ENCODE data around the gene ZNF740. TPM values are rescaled to one million over a fixed set of nuclear protein-coding genes. Genes with fewer than 3 reads are reported as not detected.
A peak's percentile ranks its signal among the peaks of the same experiment; 100 is the strongest.

ZNF740 gene
- total RNA-seq, 1 donor from 2014 or later, result 59.6 TPM

DNA sequence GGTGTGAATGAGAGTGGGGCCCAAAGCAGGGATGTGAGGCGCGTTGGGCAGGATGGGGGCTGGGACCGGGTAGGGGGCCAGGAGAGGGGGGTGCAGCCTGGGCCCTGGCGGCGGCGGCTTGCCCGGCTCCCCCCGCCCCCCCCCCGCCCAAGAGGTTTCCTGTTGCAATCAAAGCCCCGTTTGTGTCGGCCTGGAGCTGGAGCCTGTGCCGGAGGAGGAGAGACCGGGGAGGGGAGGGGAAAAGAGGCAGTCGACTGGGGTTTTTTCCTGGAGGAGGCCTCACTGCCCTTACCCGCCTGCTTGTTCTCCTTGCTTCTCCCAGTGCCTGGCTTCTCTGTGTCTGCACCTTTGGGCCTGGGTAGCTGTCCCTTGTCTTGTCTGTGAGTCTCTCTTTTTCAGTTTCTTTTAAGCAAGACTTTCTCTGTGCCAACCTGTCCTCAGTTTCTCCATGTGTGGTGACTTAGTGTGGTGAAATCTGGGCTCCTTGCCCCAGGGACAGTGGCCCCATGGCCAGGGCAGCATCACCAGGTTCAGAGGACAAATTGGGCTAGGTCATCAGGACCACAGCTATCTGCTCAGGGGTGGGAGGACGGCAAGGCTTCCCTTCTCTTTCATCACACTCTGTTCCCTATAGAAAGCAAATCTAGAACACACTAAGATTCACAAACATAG, 43.0 kb downstream of the ZNF740 start:
- H3K36me3 Mint-ChIP-seq (ENCODE audit: low read depth), result no peaks in the 10 kb centered on the region
- peaks cover 66% of the 10 kb centered on the region for H3K4me1 Mint-ChIP-seq
- peak overlapping the region; percentile 68 for H3K27ac Mint-ChIP-seq (ENCODE audit: unreplicated experiment)
- no peaks in the 10 kb centered on the region for H3K9me3 Mint-ChIP-seq
- H3K4me3 Mint-ChIP-seq, result peak overlapping the region; percentile 78
- TF ChIP-seq, protein P1, sequence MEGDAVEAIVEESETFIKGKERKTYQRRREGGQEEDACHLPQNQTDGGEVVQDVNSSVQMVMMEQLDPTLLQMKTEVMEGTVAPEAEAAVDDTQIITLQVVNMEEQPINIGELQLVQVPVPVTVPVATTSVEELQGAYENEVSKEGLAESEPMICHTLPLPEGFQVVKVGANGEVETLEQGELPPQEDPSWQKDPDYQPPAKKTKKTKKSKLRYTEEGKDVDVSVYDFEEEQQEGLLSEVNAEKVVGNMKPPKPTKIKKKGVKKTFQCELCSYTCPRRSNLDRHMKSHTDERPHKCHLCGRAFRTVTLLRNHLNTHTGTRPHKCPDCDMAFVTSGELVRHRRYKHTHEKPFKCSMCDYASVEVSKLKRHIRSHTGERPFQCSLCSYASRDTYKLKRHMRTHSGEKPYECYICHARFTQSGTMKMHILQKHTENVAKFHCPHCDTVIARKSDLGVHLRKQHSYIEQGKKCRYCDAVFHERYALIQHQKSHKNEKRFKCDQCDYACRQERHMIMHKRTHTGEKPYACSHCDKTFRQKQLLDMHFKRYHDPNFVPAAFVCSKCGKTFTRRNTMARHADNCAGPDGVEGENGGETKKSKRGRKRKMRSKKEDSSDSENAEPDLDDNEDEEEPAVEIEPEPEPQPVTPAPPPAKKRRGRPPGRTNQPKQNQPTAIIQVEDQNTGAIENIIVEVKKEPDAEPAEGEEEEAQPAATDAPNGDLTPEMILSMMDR (conservative IDR thresholded peaks at IDR 0.05), result no peak
- DNase-seq (ENCODE audit: low read depth, low spot score), result no peak
- peaks cover 54% of the 10 kb centered on the region for H3K27me3 Mint-ChIP-seq (ENCODE audit: low read depth)

DNA sequence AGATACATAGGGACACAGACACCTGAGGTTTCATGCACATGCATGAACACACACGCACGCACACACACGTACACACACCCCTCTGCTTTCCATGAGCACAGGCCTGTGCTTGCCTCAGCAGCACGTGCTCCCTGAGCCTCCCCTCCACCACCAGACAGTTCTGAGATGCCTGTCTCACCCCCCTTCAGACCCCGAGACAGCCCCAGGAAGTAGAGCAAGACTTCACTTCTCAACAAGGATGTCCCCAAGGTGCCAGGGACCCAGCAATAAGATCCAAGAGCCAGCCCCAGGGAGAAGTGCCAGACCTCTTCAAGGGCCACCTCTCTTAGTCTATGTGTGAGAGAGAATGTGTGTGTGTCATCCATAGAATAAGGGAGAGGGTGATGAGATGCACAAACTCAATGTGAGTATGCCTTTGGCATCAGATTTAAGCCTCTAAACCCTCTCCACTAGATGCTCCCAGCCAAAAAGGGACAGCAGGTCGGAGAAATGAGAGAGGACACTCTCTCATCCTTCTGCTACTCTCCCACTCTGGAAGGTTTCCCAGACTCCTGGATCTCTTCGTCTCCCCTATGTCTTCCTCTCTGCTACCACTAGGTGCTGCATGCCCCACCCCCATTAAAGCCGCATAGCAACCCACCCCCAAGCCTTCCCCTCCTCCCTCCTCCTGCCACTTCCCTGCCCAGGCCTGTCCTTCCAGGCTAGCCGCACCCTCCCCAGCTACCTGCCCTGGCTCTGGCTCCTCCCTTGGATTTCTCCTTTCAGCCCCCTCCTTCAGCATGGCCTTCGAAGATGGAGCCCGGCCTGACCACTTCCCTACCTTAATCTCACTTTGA, 43.8 kb downstream of the ZNF740 start:
- no peaks in the 10 kb centered on the region for H3K36me3 Mint-ChIP-seq (ENCODE audit: low read depth)
- peak overlapping the region; percentile 68 for H3K27ac Mint-ChIP-seq (ENCODE audit: unreplicated experiment)
- TF ChIP-seq, protein P1 (conservative IDR thresholded peaks at IDR 0.05), result peak; percentile 59
- H3K4me1 Mint-ChIP-seq, result peaks cover 61% of the 10 kb centered on the region
- peaks cover 52% of the 10 kb centered on the region for H3K27me3 Mint-ChIP-seq (ENCODE audit: low read depth)
- DNase-seq (ENCODE audit: low read depth, low spot score), result no peak
- no peaks in the 10 kb centered on the region for H3K9me3 Mint-ChIP-seq
- H3K4me3 Mint-ChIP-seq, result peak overlapping the region; percentile 77

DNA sequence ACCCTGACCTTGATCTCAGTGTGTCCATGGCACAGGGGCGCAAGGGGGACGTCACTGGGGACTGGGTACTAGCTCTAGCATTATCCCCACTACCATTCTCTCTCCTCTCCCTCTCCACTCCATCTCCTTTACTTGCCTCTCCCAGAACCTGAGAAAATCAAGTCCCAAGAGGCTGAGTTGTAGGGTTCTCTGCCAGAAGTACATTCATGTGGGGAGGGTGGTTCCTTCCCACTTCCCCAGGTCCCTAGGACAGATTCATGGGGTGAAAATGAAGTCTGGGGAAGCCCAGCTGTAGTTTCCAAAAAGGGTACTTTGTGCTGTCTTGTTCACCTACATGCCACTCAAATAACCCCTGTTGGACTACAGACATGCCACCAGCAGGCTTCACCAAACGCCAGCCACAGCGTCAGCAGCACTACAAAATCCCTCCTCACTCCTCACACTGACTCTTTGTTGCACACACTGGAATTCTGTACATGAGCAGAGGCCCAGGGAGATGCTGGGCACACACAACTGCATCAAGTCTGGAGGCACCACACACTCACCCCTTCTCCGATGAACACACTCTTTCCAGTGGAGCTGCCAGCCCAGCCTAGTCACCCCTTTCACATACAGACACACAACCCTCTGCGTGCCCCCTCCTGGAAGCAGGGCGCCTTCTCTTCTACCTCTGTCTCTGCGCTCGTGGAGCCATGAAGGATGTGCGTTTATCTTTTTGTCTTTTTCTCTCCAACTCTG, 44.5 kb downstream of the ZNF740 start:
- no peaks in the 10 kb centered on the region for H3K36me3 Mint-ChIP-seq (ENCODE audit: low read depth)
- H3K4me1 Mint-ChIP-seq, result peaks cover 61% of the 10 kb centered on the region
- H3K4me3 Mint-ChIP-seq, result peak overlapping the region; percentile 76
- H3K9me3 Mint-ChIP-seq, result no peaks in the 10 kb centered on the region
- DNase-seq (ENCODE audit: low read depth, low spot score), result no peak
- H3K27ac Mint-ChIP-seq (ENCODE audit: unreplicated experiment), result peak overlapping the region; percentile 44
- TF ChIP-seq, protein P1 (conservative IDR thresholded peaks at IDR 0.05), result no peak
- peaks cover 54% of the 10 kb centered on the region for H3K27me3 Mint-ChIP-seq (ENCODE audit: low read depth)

DNA sequence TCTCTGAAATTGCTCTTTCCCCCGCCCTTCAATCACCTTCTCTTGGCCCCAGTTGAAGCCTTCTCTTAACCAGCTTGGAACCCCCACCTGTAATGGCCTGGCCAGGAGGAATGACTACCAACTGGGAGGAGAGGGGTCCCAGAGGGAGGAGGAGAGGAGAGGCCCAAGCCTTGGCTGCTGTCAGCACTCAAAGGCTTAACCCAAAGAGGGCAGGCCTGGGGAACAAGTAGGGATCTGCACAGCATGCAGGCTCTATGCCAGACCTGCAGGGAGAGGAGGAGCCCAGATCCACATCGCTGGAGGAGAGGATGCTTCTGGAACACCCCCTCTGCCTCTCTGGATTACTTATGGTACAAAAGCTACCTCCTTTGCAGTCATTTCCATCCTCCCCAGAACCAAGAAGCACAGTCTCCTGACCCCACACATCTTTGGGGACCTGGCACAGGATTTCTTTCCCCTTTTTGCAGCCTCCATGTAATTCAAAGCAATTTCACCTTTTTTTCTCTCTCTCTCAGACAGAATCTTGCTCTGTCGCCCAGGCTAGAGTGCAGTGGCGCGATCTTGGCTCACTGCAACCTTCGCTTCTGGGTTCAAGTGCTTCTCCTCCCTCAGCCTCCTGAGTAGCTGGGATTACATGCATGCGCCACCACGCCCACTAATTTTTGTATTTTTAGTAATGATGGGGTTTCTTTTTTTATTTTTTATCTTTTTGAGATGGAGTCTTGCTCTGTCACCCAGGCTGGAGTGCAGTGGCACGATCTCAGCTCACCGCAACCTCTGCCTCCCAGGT, 45.3 kb downstream of the ZNF740 start:
- DNase-seq (ENCODE audit: low read depth, low spot score), result no peak
- Mint-ChIP-seq H3K36me3 (ENCODE audit: low read depth) (no peaks in the 10 kb centered on the region), H3K27me3 (ENCODE audit: low read depth) (peaks cover 51% of the 10 kb centered on the region), H3K9me3 (no peaks in the 10 kb centered on the region), H3K27ac (ENCODE audit: unreplicated experiment) (peak overlapping the region; percentile 21), H3K4me3 (peak overlapping the region; percentile 76), H3K4me1 (peaks cover 61% of the 10 kb centered on the region)
- TF ChIP-seq, protein P1 (conservative IDR thresholded peaks at IDR 0.05), result no peak

DNA sequence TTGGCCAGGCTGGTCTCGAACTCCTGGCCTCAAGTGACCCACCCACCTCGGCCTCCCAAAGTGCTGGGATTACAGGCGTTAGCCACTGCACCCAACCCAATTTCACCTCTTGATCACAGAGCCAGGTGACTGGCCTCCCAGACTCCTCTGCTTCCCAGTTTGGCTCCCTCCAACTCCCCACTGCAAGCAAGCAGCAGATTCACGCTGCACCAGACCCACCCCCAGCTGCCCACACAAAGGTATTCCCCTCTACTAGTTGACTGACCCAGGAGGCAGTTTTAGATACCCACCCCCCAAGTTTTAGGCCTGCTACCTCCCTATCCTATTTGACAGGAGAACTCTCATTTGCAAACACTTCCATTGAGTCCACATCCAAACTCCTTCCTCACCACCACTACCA, 46.3 kb downstream of the ZNF740 start:
- no peaks in the 10 kb centered on the region for H3K36me3 Mint-ChIP-seq (ENCODE audit: low read depth)
- H3K4me1 Mint-ChIP-seq, result peaks cover 64% of the 10 kb centered on the region
- peak overlapping the region; percentile 62 for H3K27ac Mint-ChIP-seq (ENCODE audit: unreplicated experiment)
- TF ChIP-seq, protein P1 (conservative IDR thresholded peaks at IDR 0.05), result no peak
- no peak for DNase-seq (ENCODE audit: low read depth, low spot score)
- H3K9me3 Mint-ChIP-seq, result no peaks in the 10 kb centered on the region
- peak overlapping the region; percentile 65 for H3K4me3 Mint-ChIP-seq
- peaks cover 55% of the 10 kb centered on the region for H3K27me3 Mint-ChIP-seq (ENCODE audit: low read depth)

Measured in neural crest cell (in vitro differentiated cells).